HEK293 (cell line): ENCODE measurements around the gene SLC35F3.
"Not testable (repeated sequence)": the region's sequence is repeated elsewhere in the genome, so short reads cannot be mapped to it uniquely, and the experiment has no call there.

Experiments used
- KLF16 ChIP-seq: fragments of 450-650 bp; formaldehyde crosslinking; IDR thresholded peaks from 2 replicates; pipeline ENCODE4 v1.5.1; 2017; ENCODE audit warnings: missing biosample characterization, missing genetic modification characterization
- SALL2 ChIP-seq: fragments of 450-650 bp; formaldehyde crosslinking; IDR thresholded peaks from 2 replicates; pipeline ENCODE4 v1.5.0; 2017; ENCODE audit warnings: missing biosample characterization, mild to moderate bottlenecking, missing genetic modification characterization, borderline replicate concordance
- YY1 ChIP-seq: fragments of 450-650 bp; formaldehyde crosslinking; IDR thresholded peaks from 2 replicates; pipeline ENCODE4 v1.5.1; 2018; ENCODE audit warnings: missing biosample characterization, missing genetic modification characterization
- ZNF121 ChIP-seq: fragments of 450-650 bp; formaldehyde crosslinking; IDR thresholded peaks from 2 replicates; pipeline ENCODE4 v1.5.1; 2016; ENCODE audit warnings: missing biosample characterization, missing genetic modification characterization
- ZNF394 ChIP-seq: fragments of 450-650 bp; formaldehyde crosslinking; IDR thresholded peaks from 2 replicates; pipeline ENCODE4 v1.5.1; 2016; ENCODE audit warnings: missing biosample characterization, missing genetic modification characterization, mild to moderate bottlenecking, moderate library complexity, borderline replicate concordance
- TF ChIP-seq, protein P1 (sequence below): fragments of 450-650 bp; formaldehyde crosslinking; IDR thresholded peaks from 2 replicates; pipeline ENCODE4 v1.5.1; 2016; ENCODE audit warnings: missing biosample characterization, missing genetic modification characterization
- TF ChIP-seq, protein P2 (sequence below): fragments of 450-650 bp; formaldehyde crosslinking; IDR thresholded peaks from 2 replicates; pipeline ENCODE4 v1.5.1; 2016; ENCODE audit warnings: missing biosample characterization, missing genetic modification characterization
- TF ChIP-seq, protein P3 (sequence below): fragments of 450-650 bp; formaldehyde crosslinking; IDR thresholded peaks from 2 replicates; pipeline ENCODE4 v1.5.1; 2016; ENCODE audit warnings: missing biosample characterization, missing genetic modification characterization
- TF ChIP-seq, protein P4 (sequence below): fragments of 450-650 bp; formaldehyde crosslinking; IDR thresholded peaks from 2 replicates; pipeline ENCODE4 v1.5.1; 2016; ENCODE audit warnings: missing biosample characterization, missing genetic modification characterization
- TF ChIP-seq, protein P5 (sequence below): fragments of 450-650 bp; formaldehyde crosslinking; IDR thresholded peaks from 2 replicates; pipeline ENCODE4 v1.5.1; 2016; ENCODE audit warnings: missing biosample characterization, missing genetic modification characterization

DNA sequence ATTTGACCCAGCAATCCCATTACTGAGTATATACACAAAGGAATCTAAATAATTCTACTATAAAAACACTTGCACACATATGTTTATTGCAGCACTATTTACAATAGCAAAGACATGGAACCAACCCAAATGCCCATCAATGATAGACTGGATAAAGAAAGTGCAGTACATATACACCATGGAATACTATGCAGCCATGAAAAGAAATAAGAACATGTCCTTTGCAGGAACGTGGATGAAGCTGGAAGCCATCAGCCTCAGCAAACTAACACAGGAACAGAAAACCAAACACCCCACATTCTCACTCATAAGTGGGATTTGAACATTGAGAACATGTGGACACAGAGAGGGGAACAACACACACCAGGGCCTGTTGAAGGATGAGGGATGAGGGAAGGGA is 397.2 kb downstream of the SLC35F3 start:
- TF ChIP-seq, protein P1, sequence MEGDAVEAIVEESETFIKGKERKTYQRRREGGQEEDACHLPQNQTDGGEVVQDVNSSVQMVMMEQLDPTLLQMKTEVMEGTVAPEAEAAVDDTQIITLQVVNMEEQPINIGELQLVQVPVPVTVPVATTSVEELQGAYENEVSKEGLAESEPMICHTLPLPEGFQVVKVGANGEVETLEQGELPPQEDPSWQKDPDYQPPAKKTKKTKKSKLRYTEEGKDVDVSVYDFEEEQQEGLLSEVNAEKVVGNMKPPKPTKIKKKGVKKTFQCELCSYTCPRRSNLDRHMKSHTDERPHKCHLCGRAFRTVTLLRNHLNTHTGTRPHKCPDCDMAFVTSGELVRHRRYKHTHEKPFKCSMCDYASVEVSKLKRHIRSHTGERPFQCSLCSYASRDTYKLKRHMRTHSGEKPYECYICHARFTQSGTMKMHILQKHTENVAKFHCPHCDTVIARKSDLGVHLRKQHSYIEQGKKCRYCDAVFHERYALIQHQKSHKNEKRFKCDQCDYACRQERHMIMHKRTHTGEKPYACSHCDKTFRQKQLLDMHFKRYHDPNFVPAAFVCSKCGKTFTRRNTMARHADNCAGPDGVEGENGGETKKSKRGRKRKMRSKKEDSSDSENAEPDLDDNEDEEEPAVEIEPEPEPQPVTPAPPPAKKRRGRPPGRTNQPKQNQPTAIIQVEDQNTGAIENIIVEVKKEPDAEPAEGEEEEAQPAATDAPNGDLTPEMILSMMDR = not testable (repeated sequence)
- not testable (repeated sequence) for TF ChIP-seq ZNF394, YY1, KLF16, SALL2, ZNF121 (tag by site-specific recombination)
- TF ChIP-seq, protein P2, sequence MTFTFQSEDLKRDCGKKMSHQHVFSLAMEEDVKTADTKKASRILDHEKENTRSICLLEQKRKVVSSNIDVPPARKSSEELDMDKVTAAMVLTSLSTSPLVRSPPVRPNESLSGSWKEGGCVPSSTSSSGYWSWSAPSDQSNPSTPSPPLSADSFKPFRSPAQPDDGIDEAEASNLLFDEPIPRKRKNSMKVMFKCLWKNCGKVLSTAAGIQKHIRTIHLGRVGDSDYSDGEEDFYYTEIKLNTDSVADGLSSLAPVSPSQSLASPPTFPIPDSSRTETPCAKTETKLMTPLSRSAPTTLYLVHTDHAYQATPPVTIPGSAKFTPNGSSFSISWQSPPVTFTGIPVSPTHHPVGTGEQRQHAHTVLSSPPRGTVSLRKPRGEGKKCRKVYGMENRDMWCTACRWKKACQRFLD = not testable (repeated sequence)
- TF ChIP-seq, protein P3, sequence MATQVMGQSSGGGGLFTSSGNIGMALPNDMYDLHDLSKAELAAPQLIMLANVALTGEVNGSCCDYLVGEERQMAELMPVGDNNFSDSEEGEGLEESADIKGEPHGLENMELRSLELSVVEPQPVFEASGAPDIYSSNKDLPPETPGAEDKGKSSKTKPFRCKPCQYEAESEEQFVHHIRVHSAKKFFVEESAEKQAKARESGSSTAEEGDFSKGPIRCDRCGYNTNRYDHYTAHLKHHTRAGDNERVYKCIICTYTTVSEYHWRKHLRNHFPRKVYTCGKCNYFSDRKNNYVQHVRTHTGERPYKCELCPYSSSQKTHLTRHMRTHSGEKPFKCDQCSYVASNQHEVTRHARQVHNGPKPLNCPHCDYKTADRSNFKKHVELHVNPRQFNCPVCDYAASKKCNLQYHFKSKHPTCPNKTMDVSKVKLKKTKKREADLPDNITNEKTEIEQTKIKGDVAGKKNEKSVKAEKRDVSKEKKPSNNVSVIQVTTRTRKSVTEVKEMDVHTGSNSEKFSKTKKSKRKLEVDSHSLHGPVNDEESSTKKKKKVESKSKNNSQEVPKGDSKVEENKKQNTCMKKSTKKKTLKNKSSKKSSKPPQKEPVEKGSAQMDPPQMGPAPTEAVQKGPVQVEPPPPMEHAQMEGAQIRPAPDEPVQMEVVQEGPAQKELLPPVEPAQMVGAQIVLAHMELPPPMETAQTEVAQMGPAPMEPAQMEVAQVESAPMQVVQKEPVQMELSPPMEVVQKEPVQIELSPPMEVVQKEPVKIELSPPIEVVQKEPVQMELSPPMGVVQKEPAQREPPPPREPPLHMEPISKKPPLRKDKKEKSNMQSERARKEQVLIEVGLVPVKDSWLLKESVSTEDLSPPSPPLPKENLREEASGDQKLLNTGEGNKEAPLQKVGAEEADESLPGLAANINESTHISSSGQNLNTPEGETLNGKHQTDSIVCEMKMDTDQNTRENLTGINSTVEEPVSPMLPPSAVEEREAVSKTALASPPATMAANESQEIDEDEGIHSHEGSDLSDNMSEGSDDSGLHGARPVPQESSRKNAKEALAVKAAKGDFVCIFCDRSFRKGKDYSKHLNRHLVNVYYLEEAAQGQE (tag by site-specific recombination) = not testable (repeated sequence)
- TF ChIP-seq, protein P4, sequence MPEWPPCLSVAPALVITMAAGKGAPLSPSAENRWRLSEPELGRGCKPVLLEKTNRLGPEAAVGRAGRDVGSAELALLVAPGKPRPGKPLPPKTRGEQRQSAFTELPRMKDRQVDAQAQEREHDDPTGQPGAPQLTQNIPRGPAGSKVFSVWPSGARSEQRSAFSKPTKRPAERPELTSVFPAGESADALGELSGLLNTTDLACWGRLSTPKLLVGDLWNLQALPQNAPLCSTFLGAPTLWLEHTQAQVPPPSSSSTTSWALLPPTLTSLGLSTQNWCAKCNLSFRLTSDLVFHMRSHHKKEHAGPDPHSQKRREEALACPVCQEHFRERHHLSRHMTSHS (tag by site-specific recombination) = not testable (repeated sequence)
- TF ChIP-seq, protein P5, sequence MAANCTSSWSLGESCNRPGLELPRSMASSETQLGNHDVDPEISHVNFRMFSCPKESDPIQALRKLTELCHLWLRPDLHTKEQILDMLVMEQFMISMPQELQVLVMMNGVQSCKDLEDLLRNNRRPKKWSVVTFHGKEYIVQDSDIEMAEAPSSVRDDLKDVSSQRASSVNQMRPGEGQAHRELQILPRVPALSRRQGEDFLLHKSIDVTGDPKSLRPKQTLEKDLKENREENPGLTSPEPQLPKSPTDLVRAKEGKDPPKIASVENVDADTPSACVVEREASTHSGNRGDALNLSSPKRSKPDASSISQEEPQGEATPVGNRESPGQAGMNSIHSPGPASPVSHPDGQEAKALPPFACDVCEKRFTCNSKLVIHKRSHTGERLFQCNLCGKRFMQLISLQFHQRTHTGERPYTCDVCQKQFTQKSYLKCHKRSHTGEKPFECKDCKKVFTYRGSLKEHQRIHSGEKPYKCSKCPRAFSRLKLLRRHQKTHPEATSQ (tag by site-specific recombination) = not testable (repeated sequence)
